Cardiac septum (tissue), 1 donor: ENCODE measurements around the gene GRIP1. TPM values are rescaled to one million over a fixed set of nuclear protein-coding genes. Genes with fewer than 3 reads are reported as not detected.

Source experiments
- DNase-seq: peaks from one replicate; pipeline ENCODE4 v3.0.0-alpha.2; 2020; ENCODE audit warnings: low spot score
- intact Hi-C: fragments of 100-400 bp; cut with DNase I; formaldehyde crosslinking; loops from one replicate; pipeline ENCODE4 v1.14.0; 2022
- total RNA-seq: library from RNA; stranded (reverse); fragmentation: NEBNext Ultra II Directional; extraction: Animal tissue kit (Norgen Biotek cat#: 25700); gene quantifications from one replicate; pipeline ENCODE4 v1.2.1, GENCODE V29; 2021
- donor health status: DM: no; HTN: no; CAD: no.

Gene GRIP1
- total RNA-seq, 1 donor from 2014 or later: 0.81 TPM

- intact Hi-C loops: no loop called here
- no peak for DNase-seq
These were observed 311.7 kb downstream of the GRIP1 start for GRCh38 chr12:66367015-66367667.

DNA sequence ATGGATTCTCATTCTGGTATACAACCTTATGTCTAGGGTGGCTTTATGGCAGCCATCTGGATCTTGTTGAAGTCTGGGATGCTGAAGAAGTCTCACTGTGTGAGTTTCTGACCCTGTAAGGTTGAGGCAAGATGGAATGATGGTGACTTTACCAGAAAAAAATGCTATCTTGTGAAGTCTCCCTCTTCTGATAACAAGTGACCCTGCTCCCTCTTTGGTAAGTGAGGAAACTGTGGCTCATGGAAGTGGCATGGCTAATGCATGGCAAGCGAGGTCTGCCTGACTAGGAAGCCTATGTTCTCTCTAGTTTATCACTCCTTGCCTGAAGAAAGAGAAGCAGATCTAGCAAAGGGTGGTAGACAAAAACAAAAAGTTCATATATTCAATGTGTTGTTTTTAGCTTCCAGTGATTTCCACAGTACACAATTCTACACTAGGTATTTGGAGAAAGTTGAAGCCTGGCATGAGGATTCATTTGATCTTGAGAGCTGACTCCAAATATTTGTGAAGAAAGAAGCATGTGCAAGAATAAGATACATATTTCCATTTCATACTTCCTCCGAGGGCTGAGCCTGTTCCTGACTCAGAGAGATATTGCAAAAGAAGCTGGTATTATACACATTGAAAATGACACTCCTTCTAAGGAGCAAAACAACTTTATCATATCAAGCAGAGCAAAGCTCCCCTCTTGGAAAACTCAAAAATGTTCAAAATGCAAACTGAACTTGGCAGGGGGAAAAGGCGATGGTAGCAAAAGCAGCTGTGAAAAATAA is 313.0 kb downstream of the GRIP1 start:
- DNase-seq: no peak
- intact Hi-C loops: no loop called here

DNA sequence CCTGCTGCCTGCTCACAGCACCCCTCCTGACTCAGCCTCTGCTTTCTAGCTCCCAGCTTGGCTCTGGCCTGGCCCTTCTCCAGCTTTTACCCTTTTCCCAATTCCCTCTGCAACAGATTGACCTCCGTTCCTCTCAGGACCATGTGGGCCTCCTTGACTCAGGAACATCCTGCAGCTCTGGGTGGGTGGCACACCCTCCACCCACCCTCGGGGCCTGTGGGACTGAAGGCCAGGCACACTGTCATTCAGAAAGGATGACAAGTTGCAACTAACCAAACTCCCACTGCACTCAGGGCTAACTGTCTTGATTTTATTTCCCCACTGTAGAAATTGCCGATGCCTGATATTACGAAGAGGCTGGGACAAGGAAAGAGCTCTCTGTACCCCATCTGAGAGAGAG is 317.2 kb downstream of the GRIP1 start:
- intact Hi-C loops: no loop called here

DNA sequence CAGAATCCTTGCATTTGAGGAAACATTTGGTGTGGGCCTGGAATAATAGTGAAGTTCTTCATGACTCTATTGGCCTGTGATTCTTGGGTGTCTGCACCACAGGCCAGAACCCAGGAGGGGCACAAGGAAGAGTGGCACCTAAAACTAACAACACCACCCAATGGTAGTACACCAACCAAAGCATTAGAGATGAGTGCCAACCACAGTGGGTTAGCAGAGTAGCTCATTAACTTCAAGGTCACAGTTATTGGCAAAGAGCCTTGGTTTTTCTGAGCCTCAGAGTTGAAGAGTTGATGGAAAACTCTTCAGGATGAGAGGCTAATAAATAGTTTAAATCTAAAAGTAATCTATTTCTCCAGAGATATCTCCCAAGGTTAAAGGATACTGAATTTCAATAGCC is 319.6 kb downstream of the GRIP1 start:
- intact Hi-C loops: no loop called here

More for the DNA sequence above, 317.2 kb downstream of the GRIP1 start:
- DNase-seq: no peak

DNA sequence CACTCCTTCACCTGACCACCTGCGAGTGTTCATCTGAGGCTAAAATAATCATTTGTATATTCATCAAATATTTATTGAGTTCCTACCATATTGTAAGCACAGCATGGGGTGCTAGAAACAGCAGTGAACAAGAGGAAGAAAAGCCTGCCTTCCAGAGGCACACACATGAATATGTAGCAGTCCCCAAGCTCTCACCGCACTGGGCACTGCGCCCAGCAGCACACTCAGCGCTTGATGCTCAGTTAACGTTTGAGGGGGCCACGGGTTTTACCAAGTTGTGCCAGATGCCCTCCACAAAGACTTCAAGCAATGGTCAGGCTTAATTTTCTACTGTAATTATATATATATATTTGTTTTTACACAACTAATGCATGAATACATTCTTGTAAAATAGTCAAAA is 324.6 kb downstream of the GRIP1 start:
- no peak for DNase-seq
- intact Hi-C loops: no loop called here

More for the DNA sequence above, 319.6 kb downstream of the GRIP1 start:
- DNase-seq: no peak

DNA sequence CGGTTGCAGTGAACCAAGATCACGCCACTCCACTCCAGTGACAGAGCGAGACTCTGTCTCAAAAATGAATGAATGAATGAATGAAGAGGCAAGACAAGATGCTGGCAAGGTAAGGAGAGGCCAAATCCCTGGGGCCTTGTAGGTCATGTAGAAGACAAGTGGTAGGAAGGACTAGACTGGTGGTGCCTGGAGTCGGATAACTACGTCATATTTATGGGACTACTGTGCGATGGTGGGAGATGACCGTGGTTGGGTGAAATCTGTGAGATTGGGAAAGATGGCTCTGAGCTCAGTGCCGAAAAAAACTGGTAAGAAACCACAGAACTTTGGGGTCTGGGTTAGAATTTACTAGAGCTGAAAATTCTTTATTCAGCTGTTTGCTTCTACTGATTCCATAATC is 326.0 kb downstream of the GRIP1 start:
- no peak for DNase-seq
- intact Hi-C loops: no loop called here

DNA sequence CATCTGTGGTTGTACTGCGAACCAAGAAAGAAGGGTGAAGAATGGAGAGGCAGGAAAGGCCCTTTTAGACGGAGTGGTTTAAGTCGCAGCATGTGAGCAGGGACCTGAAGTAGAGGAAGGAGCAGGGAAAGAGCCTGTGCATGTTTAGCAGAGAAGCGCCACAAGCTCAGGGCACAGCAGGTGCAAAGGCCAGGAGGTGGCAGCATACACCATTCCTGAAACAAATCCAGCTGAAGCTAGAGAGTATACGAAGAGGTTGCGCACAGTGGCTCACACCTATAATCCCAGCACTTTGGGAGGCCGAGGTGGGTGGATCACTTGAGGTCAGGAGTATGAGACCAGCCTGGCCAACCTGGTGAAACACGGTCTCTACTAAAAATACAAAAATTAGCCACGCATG is 326.7 kb downstream of the GRIP1 start:
- intact Hi-C loops: no loop called here
- DNase-seq: no peak

DNA sequence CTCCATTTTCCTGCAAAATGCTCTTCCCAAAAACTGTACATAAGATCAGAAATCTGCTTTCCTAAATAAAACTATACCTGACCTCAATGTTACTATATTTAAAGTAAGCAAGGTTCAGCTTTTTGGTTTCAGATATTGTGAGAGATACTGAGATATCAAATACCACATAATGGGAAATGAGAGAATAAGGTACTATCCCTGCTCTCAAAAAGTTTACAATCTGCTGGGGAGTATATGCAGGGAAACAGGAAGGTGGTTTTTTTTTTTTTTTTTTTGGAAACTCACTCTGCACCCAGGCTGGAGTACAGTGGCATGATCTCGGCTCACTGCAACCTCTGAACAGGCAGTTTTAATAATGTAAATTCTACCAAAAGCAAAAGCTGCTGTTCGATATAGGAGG is 327.6 kb downstream of the GRIP1 start:
- intact Hi-C loops: no loop called here
- DNase-seq: no peak

DNA sequence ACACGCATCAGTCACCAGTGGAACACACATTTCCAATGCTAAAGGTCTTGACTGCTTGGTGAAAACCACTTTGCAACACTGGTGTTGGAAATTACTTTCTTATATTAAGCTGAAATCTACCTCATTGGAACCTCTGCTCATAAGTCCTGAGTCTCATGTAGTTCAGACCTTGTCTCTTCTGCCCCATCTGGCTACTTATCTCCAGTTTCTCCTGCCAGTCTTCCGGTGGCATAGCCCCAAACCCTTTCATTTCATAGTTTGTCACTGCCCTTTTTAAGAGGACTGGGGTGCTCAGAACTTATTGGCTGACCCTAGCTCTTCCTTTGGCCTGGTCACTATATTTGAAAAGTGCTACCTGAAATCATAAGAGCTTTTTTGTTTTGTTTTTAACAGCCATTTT is 332.9 kb downstream of the GRIP1 start:
- intact Hi-C loops: no loop called here
- DNase-seq: no peak

DNA sequence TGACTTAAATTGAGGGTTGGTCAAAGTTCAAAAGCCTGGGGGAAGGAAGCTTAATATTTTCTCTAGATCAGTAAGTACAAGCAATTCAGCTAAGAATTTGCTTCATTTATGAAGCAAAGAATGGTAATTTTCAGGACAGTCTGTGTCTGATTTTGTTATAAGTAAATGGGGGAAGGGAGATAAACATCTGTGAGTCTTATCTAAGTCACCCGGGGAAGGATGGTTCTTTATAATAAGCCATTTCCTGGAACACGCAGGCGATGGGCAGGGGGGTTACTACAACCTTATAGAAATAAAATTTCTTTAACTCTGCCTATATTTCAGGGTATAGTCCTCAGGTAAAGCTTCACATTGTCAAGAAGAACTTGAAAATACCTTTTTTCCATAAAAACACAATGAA is 333.7 kb downstream of the GRIP1 start:
- intact Hi-C loops: no loop called here
- DNase-seq: no peak

DNA sequence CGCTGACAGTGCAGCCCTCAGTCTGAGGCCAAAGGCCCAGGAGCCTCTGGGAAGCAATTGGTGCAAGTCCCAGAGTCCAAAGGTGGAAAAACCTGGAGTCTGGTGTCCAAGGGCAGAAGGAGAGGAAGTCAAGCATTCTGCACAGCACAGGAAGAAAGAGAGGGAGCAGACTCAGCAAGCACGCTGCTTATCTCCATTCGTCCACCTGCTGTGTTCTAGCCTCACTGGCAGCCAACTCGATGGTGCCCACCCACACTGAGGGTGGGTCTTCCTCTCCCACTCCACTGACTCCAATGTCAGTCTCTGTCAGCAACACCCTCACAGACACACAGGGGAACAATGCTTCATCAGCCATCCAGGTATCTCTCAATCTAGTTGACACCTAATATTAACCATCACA is 337.8 kb downstream of the GRIP1 start:
- intact Hi-C loops: no loop called here
- DNase-seq: no peak

DNA sequence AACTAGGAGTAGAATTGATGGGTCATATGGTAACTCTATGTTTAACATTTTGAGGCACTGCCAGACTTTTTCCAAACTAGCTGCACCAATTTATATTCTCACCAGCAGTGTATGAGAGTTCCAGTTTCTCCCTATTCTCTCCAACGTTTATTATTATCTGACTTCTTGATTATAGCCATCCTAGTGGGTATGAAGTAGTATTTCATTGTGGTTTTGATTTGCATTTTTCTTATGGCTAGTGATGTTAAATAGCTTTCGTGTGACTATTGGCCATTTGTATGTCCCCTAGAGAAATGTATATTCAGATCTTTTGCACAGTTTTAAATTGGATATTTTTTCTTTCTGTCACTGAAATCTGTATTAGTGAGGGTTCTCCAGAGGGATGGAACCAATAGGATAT is 338.7 kb downstream of the GRIP1 start:
- intact Hi-C loops: no loop called here
- DNase-seq: no peak

- intact Hi-C loops: no loop called here
- DNase-seq: no peak
These were observed 341.4 kb downstream of the GRIP1 start for GRCh38 chr12:66337381-66338010.

DNA sequence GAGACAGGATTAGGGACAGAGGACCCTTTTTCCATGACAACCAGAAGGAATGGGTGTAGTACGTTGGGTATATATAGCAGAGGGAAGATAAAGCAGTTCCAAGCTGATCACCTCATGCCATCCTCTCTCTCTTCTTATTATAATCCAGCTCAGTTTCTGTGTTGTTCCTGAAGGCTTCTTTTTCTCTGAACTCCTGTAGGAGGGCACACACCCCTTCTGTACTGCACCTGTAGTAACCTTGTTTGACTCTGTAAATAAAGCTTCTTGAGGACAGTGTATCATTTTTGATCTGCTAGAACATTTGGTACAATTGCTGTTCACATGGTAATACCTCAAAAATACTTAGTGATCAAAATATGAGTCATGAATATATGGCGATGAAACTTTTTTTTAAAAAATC is 343.1 kb downstream of the GRIP1 start:
- DNase-seq: no peak
- intact Hi-C loops: no loop called here

DNA sequence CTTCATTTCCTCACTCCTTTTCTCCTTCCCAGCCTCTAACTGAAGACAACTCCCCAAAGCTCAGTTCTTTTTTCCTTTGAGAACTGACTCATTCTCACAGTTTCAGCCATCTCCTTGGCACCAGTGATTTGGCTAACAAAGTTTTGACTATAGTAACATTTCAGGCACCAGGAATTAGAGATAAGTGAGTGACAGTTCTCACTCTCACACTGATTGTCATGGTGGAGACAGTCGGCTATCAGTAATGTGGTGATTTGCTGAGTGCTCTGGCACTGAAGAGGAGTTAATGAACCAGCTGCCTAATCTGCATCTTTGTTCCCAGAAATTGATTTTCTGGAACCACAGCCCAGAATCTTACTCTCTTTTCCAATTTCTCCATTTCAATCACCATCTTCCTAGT is 347.1 kb downstream of the GRIP1 start:
- no peak for DNase-seq
- intact Hi-C loops: no loop called here

- intact Hi-C loops: no loop called here
- no peak for DNase-seq
These were observed 347.9 kb downstream of the GRIP1 start for GRCh38 chr12:66331016-66331415.

- intact Hi-C loops: no loop called here
- no peak for DNase-seq
These were observed 348.9 kb downstream of the GRIP1 start for GRCh38 chr12:66329941-66330340.

GRCh38 chr12:66323017-66323416 is 355.9 kb downstream of the GRIP1 start:
- no peak for DNase-seq
- intact Hi-C loops: no loop called here

- intact Hi-C loops: no loop called here
These were observed 357.4 kb downstream of the GRIP1 start for GRCh38 chr12:66321435-66321834.

GRCh38 chr12:66320996-66321395 is 357.9 kb downstream of the GRIP1 start:
- intact Hi-C loops: no loop called here
- DNase-seq: no peak

More at GRCh38 chr12:66321435-66321834, 357.4 kb downstream of the GRIP1 start:
- DNase-seq: no peak
